HG03159 (cell line): ENCODE measurements around the gene RPS6KA4.

ENCODE experiments used
- ATAC-seq: cut with Tn5 transposase; IDR thresholded peaks from one replicate; pipeline ENCODE4 v1.9.1; 2021; ENCODE audit warnings: mild to moderate bottlenecking, moderate library complexity; ENCODE audit not compliant: unreplicated experiment

The RPS6KA4 gene

GRCh38 chr11:64362339-64362738 lies 3.4 kb downstream of the RPS6KA4 start:
- ATAC-seq: no peak

- ATAC-seq: no peak
Measured at GRCh38 chr11:64364435-64364834, 5.5 kb downstream of the RPS6KA4 start.

- no peak for ATAC-seq
Measured at GRCh38 chr11:64364911-64365310, 5.9 kb downstream of the RPS6KA4 start.

GRCh38 chr11:64366751-64367150 lies 7.8 kb downstream of the RPS6KA4 start:
- no peak for ATAC-seq

- ATAC-seq: no peak
Measured at GRCh38 chr11:64367931-64368672, 9.1 kb downstream of the RPS6KA4 start.

- ATAC-seq: no peak
Measured at GRCh38 chr11:64368673-64369074, 9.7 kb downstream of the RPS6KA4 start.

- ATAC-seq: no peak
Measured at GRCh38 chr11:64369440-64370421, 10.8 kb downstream of the RPS6KA4 start.

- ATAC-seq: no peak
Measured at GRCh38 chr11:64371201-64371600, 12.2 kb downstream of the RPS6KA4 start.

GRCh38 chr11:64372021-64372420 lies 13.1 kb downstream of the RPS6KA4 start:
- ATAC-seq: no peak

- no peak for ATAC-seq
Measured at GRCh38 chr11:64372802-64373597, 14.0 kb downstream of the RPS6KA4 start.

GRCh38 chr11:64373598-64373974 lies 14.6 kb downstream of the RPS6KA4 start:
- ATAC-seq: no peak

- no peak for ATAC-seq
Measured at GRCh38 chr11:64376071-64376470, 17.1 kb downstream of the RPS6KA4 start.

- no peak for ATAC-seq
Measured at GRCh38 chr11:64378335-64378880, 19.4 kb downstream of the RPS6KA4 start.

- ATAC-seq: no peak
Measured at GRCh38 chr11:64379160-64379559, 20.2 kb downstream of the RPS6KA4 start.

GRCh38 chr11:64379817-64380709 lies 21.1 kb downstream of the RPS6KA4 start:
- no peak for ATAC-seq

GRCh38 chr11:64381350-64381749 lies 22.4 kb downstream of the RPS6KA4 start:
- ATAC-seq: no peak

- ATAC-seq: no peak
Measured at GRCh38 chr11:64382047-64382446, 23.1 kb downstream of the RPS6KA4 start.

GRCh38 chr11:64382586-64382985 lies 23.6 kb downstream of the RPS6KA4 start:
- no peak for ATAC-seq

GRCh38 chr11:64383580-64383979 lies 24.6 kb downstream of the RPS6KA4 start:
- ATAC-seq: no peak
